ENCODE measurements around the gene OR7G3. TPM values are rescaled to one million over a fixed set of nuclear protein-coding genes. Genes with fewer than 3 reads are reported as not detected.

OR7G3 gene
- total and polyA plus RNA-seq, 4 donors, result not detected

DNA sequence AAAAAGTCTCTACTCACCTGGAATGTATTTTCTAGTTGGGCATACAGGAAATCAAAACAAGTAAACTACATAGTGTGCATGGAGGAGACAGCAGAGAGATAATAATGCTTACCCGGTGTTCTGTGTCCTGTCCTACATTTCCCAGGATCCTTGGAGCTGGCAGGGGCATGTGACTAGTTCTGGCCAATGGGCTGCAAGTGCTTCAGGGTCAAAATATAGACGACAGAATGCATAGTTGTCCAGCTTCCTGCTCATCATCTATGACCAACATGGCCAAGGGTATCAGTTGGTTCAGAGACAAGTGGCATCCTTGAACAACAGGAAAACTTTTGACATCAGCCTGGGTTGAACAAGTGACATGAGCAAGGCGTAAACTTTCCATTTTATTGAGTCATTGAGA, 21.9 kb upstream of the OR7G3 start:
- H3K9me3 ChIP-seq (ENCODE audit: control insufficient read depth in 4 of 4, low read length in 3 of 4), result peaks cover 1 to 25% (median 8%) of the 10 kb centered on the region in 4 donors
- H3K36me3 ChIP-seq (ENCODE audit: control insufficient read depth in 4 of 4, insufficient read depth in 3 of 4, low read depth in 1 of 4, low read length in 3 of 4), result peaks cover 0 to 11% (median 6%) of the 10 kb centered on the region in 4 donors
- H3K4me3 ChIP-seq (ENCODE audit: low read depth in 1 of 3, low read length in 3 of 3), result no peak overlapping the region
- no peak overlapping the region for H3K9ac ChIP-seq (ENCODE audit: low read depth in 1 of 2, low read length in 2 of 2)
- no peaks in the 10 kb centered on the region for H3K27me3 ChIP-seq (ENCODE audit: control insufficient read depth in 4 of 4, insufficient read depth in 4 of 4, low read length in 3 of 4)
- no peaks in the 10 kb centered on the region for H3K4me1 ChIP-seq (ENCODE audit: control insufficient read depth in 4 of 4, insufficient read depth in 4 of 4, low read length in 3 of 4)
- DNase-seq (ENCODE audit: low spot score), result no peak
- 97% methylated on average over 3 of the region's 3 CpGs for WGBS
- no peak for TF ChIP-seq GABPA (IDR thresholded peaks at IDR 0.05 in 1 of 2, conservative IDR thresholded peaks at IDR 0.05 in 1 of 2)
- no peak for TF ChIP-seq NR2F2 (IDR thresholded peaks at IDR 0.05)
- no peak for TF ChIP-seq FOXA1 (IDR thresholded peaks at IDR 0.05)
- H3K27ac ChIP-seq (ENCODE audit: low read depth in 1 of 2, low read length in 2 of 2), result no peak overlapping the region

DNA sequence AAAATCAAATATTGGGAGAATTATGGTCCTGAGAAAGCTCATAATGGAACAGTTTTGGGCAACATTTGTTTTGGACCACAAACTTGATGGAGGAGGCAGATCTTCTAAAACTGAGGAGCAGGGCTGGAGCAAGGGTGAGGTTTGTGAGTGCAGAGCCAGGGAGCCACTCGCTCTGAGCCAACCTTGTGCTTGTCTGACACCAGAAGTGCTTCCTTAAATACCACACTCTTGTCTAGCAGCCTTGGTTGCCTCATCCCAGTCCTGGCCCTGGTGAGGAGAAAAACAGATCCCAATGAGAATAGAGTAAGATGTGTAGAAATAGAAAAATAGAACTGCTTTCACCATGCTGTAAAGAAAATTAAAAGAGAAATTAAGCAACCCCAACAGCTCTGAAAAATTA, 20.1 kb upstream of the OR7G3 start:
- peaks cover 0 to 3% (median under 1%) of the 10 kb centered on the region in 4 donors for H3K4me1 ChIP-seq (ENCODE audit: control insufficient read depth in 4 of 4, insufficient read depth in 4 of 4, low read length in 3 of 4)
- no peak for DNase-seq (ENCODE audit: low spot score)
- TF ChIP-seq JUND (IDR thresholded peaks at IDR 0.05), result no peak
- TF ChIP-seq, protein P1, sequence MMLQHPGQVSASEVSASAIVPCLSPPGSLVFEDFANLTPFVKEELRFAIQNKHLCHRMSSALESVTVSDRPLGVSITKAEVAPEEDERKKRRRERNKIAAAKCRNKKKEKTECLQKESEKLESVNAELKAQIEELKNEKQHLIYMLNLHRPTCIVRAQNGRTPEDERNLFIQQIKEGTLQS (IDR thresholded peaks at IDR 0.05), result no peak
- no peak for TF ChIP-seq FOXA1 (IDR thresholded peaks at IDR 0.05)
- no peak for TF ChIP-seq NR2F2 (IDR thresholded peaks at IDR 0.05)
- TF ChIP-seq HNF4G (IDR thresholded peaks at IDR 0.05), result no peak
- TF ChIP-seq, protein P2, sequence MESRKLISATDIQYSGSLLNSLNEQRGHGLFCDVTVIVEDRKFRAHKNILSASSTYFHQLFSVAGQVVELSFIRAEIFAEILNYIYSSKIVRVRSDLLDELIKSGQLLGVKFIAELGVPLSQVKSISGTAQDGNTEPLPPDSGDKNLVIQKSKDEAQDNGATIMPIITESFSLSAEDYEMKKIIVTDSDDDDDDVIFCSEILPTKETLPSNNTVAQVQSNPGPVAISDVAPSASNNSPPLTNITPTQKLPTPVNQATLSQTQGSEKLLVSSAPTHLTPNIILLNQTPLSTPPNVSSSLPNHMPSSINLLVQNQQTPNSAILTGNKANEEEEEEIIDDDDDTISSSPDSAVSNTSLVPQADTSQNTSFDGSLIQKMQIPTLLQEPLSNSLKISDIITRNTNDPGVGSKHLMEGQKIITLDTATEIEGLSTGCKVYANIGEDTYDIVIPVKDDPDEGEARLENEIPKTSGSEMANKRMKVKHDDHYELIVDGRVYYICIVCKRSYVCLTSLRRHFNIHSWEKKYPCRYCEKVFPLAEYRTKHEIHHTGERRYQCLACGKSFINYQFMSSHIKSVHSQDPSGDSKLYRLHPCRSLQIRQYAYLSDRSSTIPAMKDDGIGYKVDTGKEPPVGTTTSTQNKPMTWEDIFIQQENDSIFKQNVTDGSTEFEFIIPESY (IDR thresholded peaks at IDR 0.05), result no peak
- no peak for TF ChIP-seq EGR1 (IDR thresholded peaks at IDR 0.05; ENCODE audit: low read depth in 2 of 2)
- no peak for TF ChIP-seq SP1 (IDR thresholded peaks at IDR 0.05)
- TF ChIP-seq RXRA (IDR thresholded peaks at IDR 0.05), result no peak
- TF ChIP-seq GABPA (IDR thresholded peaks at IDR 0.05 in 1 of 2, conservative IDR thresholded peaks at IDR 0.05 in 1 of 2), result no peak
- TF ChIP-seq, protein P3, sequence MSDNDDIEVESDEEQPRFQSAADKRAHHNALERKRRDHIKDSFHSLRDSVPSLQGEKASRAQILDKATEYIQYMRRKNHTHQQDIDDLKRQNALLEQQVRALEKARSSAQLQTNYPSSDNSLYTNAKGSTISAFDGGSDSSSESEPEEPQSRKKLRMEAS (IDR thresholded peaks at IDR 0.05), result no peak
- no peak for TF ChIP-seq FOXA2 (IDR thresholded peaks at IDR 0.05)
- no peak for TF ChIP-seq REST (IDR thresholded peaks at IDR 0.05)

More for the DNA sequence above, 20.1 kb upstream of the OR7G3 start:
- Histone ChIP-seq H3K36me3 (ENCODE audit: control insufficient read depth in 4 of 4, insufficient read depth in 3 of 4, low read depth in 1 of 4, low read length in 3 of 4) (peaks cover 0 to 8% (median 3%) of the 10 kb centered on the region in 4 donors), H3K27me3 (ENCODE audit: control insufficient read depth in 4 of 4, insufficient read depth in 4 of 4, low read length in 3 of 4) (no peaks in the 10 kb centered on the region), H3K4me3 (ENCODE audit: low read depth in 1 of 3, low read length in 3 of 3) (no peak overlapping the region), H3K9me3 (ENCODE audit: control insufficient read depth in 4 of 4, low read length in 3 of 4) (peaks cover 0 to 14% (median under 1%) of the 10 kb centered on the region in 4 donors), H3K9ac (ENCODE audit: low read depth in 1 of 2, low read length in 2 of 2) (no peak overlapping the region), H3K27ac (ENCODE audit: low read depth in 1 of 2, low read length in 2 of 2) (no peak overlapping the region)
- 100% methylated on average over 1 of the region's 1 CpG for WGBS

Measured in liver (tissue), 9 donors.